Measurements from ENCODE around the gene SBK2.
"Not testable (repeated sequence)": the region's sequence is repeated elsewhere in the genome, so short reads cannot be mapped to it uniquely, and the experiment has no call there.

GRCh38 chr19:55534280-55534679, 2.7 kb downstream of the SBK2 start:
- not testable (repeated sequence) for TF ChIP-seq CTCF (conservative IDR thresholded peaks at IDR 0.05 in 1 of 2, IDR thresholded peaks at IDR 0.05 in 1 of 2; ENCODE audit: low read depth in 1 of 2, low read length in 2 of 2); EZH2 (IDR thresholded peaks at IDR 0.05; ENCODE audit: low read length, missing control alignments)
